ENCODE measurements around the gene ACADVL.

DNA sequence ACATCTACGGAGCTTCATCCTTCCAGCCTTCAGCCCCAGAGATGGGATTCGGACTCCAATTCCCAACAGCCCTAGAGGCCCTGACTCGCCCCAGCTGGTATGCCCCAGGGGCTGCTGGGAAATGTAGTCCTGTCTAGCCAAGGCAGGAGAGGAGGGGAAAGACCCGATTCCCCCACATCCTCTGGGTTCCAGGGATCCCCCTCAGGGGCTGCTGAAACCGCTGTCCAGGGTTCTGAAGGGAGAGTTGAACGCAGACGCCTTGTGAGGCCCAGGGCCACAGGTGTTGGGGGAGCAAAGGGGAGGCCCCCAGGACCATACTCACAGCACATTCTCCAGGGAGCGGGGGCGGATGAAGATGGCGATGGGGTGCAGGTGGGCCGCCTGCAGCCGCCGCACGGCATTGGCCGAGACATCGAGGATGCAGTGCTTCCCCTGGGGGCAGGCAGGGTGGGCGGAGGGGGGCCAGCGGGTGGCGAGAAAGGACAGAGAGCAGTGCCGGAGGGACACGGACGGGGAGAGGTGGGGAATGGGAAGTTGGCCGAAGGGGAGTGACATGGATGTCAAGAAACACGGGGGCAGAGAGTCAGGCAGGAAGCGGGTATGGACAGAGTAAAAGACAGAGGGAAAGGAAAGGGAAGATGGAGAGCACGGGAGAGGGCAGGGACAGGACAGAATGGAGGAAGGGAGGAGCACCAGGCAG is 28.0 kb upstream of the ACADVL start:
- TF ChIP-seq CTCF (IDR thresholded peaks at IDR 0.05) (no peak), EP300 (IDR thresholded peaks at IDR 0.05) (no peak)

All from ovary (tissue), 3 donors.